Measurements from ENCODE around the gene ANKRD36. TPM values are rescaled to one million over a fixed set of nuclear protein-coding genes. Genes with fewer than 3 reads are reported as not detected.
"Not testable (repeated sequence)": the region's sequence is repeated elsewhere in the genome, so short reads cannot be mapped to it uniquely, and the experiment has no call there.

ANKRD36 gene
- total RNA-seq, 1 experiment from 2014 or later: 2.8 TPM

- in situ Hi-C loops (cut with HindIII; ENCODE audit: low pct_unique_long_range_greater_than_20kb, low sequenced_read_pairs); DNase-seq (ENCODE audit: low read depth): not testable (repeated sequence)
Measured at GRCh38 chr2:97233660-97234295, 120.8 kb downstream of the ANKRD36 start.

- DNase-seq (ENCODE audit: low read depth); in situ Hi-C loops (cut with HindIII; ENCODE audit: low pct_unique_long_range_greater_than_20kb, low sequenced_read_pairs): not testable (repeated sequence)
Measured at GRCh38 chr2:97261192-97261591, 148.2 kb downstream of the ANKRD36 start.

DNA sequence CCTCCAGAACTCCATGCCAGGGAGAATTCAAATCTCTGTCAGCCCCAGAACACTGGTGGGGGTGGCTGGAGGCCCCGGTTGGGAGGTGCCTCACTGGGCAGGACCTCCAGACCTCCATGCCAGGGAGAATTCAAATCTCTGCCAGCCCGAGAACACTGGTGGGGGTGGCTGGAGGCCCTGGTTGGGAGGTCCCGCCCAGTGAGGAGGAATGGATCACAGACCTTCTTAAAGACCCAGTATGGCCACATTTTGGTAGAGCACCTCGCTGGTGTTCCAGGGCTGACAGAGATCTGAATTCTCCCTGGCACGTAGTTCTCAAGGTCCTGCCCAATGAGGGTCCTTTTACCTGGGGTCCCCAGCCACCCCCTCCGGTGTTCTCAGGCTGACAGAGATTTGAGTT is 153.5 kb downstream of the ANKRD36 start:
- in situ Hi-C loops (cut with HindIII; ENCODE audit: low pct_unique_long_range_greater_than_20kb, low sequenced_read_pairs); DNase-seq (ENCODE audit: low read depth): not testable (repeated sequence)

DNA sequence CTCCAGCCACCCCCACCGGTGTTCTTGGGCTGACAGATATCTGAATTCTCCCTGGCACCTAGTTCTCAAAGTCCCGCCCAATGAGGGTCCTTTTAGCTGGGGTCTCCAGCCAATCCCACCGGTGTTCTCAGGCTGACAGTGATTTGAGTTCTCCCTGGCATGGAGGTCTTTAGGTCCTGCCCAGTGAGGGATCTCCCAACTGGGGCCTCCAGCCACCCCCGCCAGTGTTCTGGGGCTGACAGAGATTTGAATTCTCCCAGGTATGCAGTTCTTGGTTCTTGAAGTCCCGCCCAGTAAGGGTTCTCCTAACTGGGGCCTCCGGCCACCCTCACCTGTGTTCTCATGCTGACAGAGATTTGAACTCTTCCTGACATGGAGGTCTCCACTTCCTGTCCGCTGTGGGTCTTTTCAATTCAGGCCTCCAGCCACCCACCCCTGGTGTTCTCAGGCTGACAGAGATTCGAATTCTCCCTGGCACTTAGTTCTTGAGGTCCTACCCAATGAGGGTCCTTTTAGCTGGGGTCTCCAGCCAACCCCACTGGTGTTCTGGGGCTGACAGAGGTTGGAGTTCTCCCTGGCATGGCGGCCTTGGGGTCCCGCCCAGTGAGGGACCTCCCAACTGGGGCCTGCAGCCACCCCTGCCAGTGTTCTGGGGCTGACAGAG is 154.6 kb downstream of the ANKRD36 start:
- DNase-seq (ENCODE audit: low read depth): peak; percentile 1
- in situ Hi-C loops (cut with HindIII; ENCODE audit: low pct_unique_long_range_greater_than_20kb, low sequenced_read_pairs): no loop called here

- in situ Hi-C loops (cut with HindIII; ENCODE audit: low pct_unique_long_range_greater_than_20kb, low sequenced_read_pairs); DNase-seq (ENCODE audit: low read depth): not testable (repeated sequence)
Measured at GRCh38 chr2:97268075-97268591, 155.2 kb downstream of the ANKRD36 start.

- in situ Hi-C loops (cut with HindIII; ENCODE audit: low pct_unique_long_range_greater_than_20kb, low sequenced_read_pairs); DNase-seq (ENCODE audit: low read depth): not testable (repeated sequence)
Measured at GRCh38 chr2:97276232-97276798, 163.4 kb downstream of the ANKRD36 start.

- DNase-seq (ENCODE audit: low read depth); in situ Hi-C loops (cut with HindIII; ENCODE audit: low pct_unique_long_range_greater_than_20kb, low sequenced_read_pairs): not testable (repeated sequence)
Measured at GRCh38 chr2:97285187-97285586, 172.2 kb downstream of the ANKRD36 start.

DNA sequence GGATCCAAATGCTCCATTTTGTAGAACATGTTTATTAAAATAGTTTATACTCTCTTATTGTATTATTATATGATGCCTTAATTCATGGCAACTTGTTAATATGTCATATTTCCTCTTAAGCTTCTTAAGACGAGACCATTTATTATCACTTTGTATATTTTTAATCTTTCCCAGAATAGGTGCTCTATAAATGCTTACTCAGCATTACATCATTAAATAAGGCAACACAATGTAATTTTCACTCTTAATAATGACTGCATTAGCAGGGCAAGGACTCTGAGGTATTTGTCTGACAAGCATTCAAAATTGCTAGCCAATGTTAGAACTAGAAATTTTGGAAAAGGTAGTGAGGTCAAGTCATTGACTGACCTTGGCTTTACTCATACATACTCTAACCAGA is 180.7 kb downstream of the ANKRD36 start:
- in situ Hi-C loops (cut with HindIII; ENCODE audit: low pct_unique_long_range_greater_than_20kb, low sequenced_read_pairs): not testable (repeated sequence)

More for the DNA sequence above, 180.7 kb downstream of the ANKRD36 start:
- not testable (repeated sequence) for DNase-seq (ENCODE audit: low read depth)

Other genes starting within 250 kb of the ANKRD36 start
- gene SEMA4C, start 243.1 kb upstream of the ANKRD36 start, total RNA-seq (2014; rRNA removed; shearing (Covaris generic); ENCODE audit: low replicate concordance): 30.7 and 40.4 TPM in 2 replicates
- gene FAM178B, start 126.6 kb upstream of the ANKRD36 start, total RNA-seq (2014; rRNA removed; shearing (Covaris generic); ENCODE audit: low replicate concordance): not detected in 2 replicates
- gene FAHD2B, start 18.3 kb upstream of the ANKRD36 start, total RNA-seq (2014; rRNA removed; shearing (Covaris generic); ENCODE audit: low replicate concordance): 8.7 and 8.9 TPM in 2 replicates

Measured in Caki2 (cell line).